Osteoblast (primary cell): ENCODE measurements around the gene MFSD11. TPM values are rescaled to one million over a fixed set of nuclear protein-coding genes. Genes with fewer than 3 reads are reported as not detected.

Experiments used
- DNase-seq: peaks from one replicate; pipeline ENCODE4 v3.0.0; 2011; ENCODE audit warnings: low spot score, mixed read lengths; ENCODE audit not compliant: insufficient read length; ENCODE audit errors: missing footprints
- H2AFZ ChIP-seq: 2 replicates; pipeline ENCODE4 v1.6.0; 2011; ENCODE audit warnings: mild to moderate bottlenecking, low read length
- H3K27ac ChIP-seq: 2 replicates; pipeline ENCODE4 v1.5.1; 2011; ENCODE audit warnings: mild to moderate bottlenecking, low read depth, low read length, moderate library complexity
- H3K27me3 ChIP-seq: 2 replicates; pipeline ENCODE4 v1.6.0; 2012; ENCODE audit warnings: mild to moderate bottlenecking, control low read depth, inconsistent platforms, low read length, moderate library complexity; ENCODE audit not compliant: insufficient read depth
- H3K36me3 ChIP-seq: 2 replicates; pipeline ENCODE4 v1.5.1; 2011; ENCODE audit warnings: mild to moderate bottlenecking, low read length, control low read depth, moderate library complexity; ENCODE audit not compliant: insufficient read depth
- H3K4me1 ChIP-seq: 2 replicates; pipeline ENCODE4 v1.5.1; 2011; ENCODE audit warnings: mild to moderate bottlenecking, low read length, control low read depth, moderate library complexity; ENCODE audit not compliant: insufficient read depth
- H3K4me2 ChIP-seq: 2 replicates; pipeline ENCODE4 v1.6.0; 2011; ENCODE audit warnings: mild to moderate bottlenecking, low read length; ENCODE audit not compliant: insufficient read depth
- H3K4me3 ChIP-seq: fragments of 200-600 bp; sonication (generic); 3 replicates; pipeline ENCODE4 v1.5.1; 2012; ENCODE audit warnings: mild to moderate bottlenecking, low read length, inconsistent platforms; ENCODE audit not compliant: insufficient read depth
- H3K79me2 ChIP-seq: 2 replicates; pipeline ENCODE4 v1.6.0; 2012; ENCODE audit warnings: mild to moderate bottlenecking, low read length, control low read depth, inconsistent platforms; ENCODE audit not compliant: insufficient read depth
- H3K9me3 ChIP-seq: 2 replicates; pipeline ENCODE4 v1.5.1; 2011; ENCODE audit warnings: low read depth, low read length, control low read depth
- H4K20me1 ChIP-seq: 2 replicates; pipeline ENCODE4 v1.6.0; 2012; ENCODE audit warnings: mild to moderate bottlenecking, low read length, control low read depth; ENCODE audit not compliant: insufficient read depth
- CTCF ChIP-seq: IDR thresholded peaks from 2 replicates; pipeline ENCODE4 v1.5.1; 2011; ENCODE audit warnings: mild to moderate bottlenecking, low read depth, low read length, moderate library complexity; ENCODE audit errors: extremely low read depth
- total RNA-seq: library from RNA; depleted of rRNA; stranded (reverse); fragments of >200 nt; gene quantifications from 2 replicates; pipeline ENCODE4 v1.2.3, GENCODE V29; 2012

MFSD11 gene
- total RNA-seq, 1 donor, result 42.0 TPM

GRCh38 chr17:76732734-76733617 lies 4.9 kb upstream of the MFSD11 start:
- H3K4me1 ChIP-seq, result peaks cover 38% of the 10 kb centered on the region
- H3K27me3 ChIP-seq, result no peaks in the 10 kb centered on the region
- DNase-seq, result peak; percentile 10
- TF ChIP-seq CTCF, result no peak
- peaks cover 57% of the 10 kb centered on the region for H3K36me3 ChIP-seq
- H3K79me2 ChIP-seq, result peaks cover 86% of the 10 kb centered on the region
- H3K9me3 ChIP-seq, result no peaks in the 10 kb centered on the region
- H3K27ac ChIP-seq, result peak overlapping the region; percentile 50
- H3K4me3 ChIP-seq, result no peak overlapping the region
- no peak overlapping the region for H2AFZ ChIP-seq
- peaks cover 41% of the 10 kb centered on the region for H4K20me1 ChIP-seq
- H3K4me2 ChIP-seq, result peak overlapping the region; percentile 94

GRCh38 chr17:76733618-76733957 lies 4.3 kb upstream of the MFSD11 start:
- no peak overlapping the region for H2AFZ ChIP-seq
- peak; percentile 4 for DNase-seq
- H3K27ac ChIP-seq, result peak overlapping the region; percentile 50
- peak overlapping the region; percentile 98 for H3K4me3 ChIP-seq
- peaks cover 40% of the 10 kb centered on the region for H4K20me1 ChIP-seq
- H3K9me3 ChIP-seq, result no peaks in the 10 kb centered on the region
- H3K4me1 ChIP-seq, result peaks cover 37% of the 10 kb centered on the region
- peaks cover 86% of the 10 kb centered on the region for H3K79me2 ChIP-seq
- H3K27me3 ChIP-seq, result no peaks in the 10 kb centered on the region
- H3K4me2 ChIP-seq, result peak overlapping the region; percentile 94
- H3K36me3 ChIP-seq, result peaks cover 57% of the 10 kb centered on the region
- TF ChIP-seq CTCF, result no peak

GRCh38 chr17:76734080-76734840 lies 3.7 kb upstream of the MFSD11 start:
- peak; percentile 92 for DNase-seq
- Histone ChIP-seq H3K4me1 (peaks cover 43% of the 10 kb centered on the region), H3K27ac (peak overlapping the region; percentile 86), H3K9me3 (no peaks in the 10 kb centered on the region), H3K4me2 (peak overlapping the region; percentile 94), H3K4me3 (peak overlapping the region; percentile 98), H3K27me3 (no peaks in the 10 kb centered on the region), H2AFZ (no peak overlapping the region), H3K79me2 (peaks cover 86% of the 10 kb centered on the region), H3K36me3 (peaks cover 57% of the 10 kb centered on the region), H4K20me1 (peaks cover 40% of the 10 kb centered on the region)
- TF ChIP-seq CTCF, result no peak

- TF ChIP-seq CTCF, result no peak
- no peaks in the 10 kb centered on the region for H3K9me3 ChIP-seq
- no peaks in the 10 kb centered on the region for H3K27me3 ChIP-seq
- peaks cover 35% of the 10 kb centered on the region for H4K20me1 ChIP-seq
- H3K4me2 ChIP-seq, result peak overlapping the region; percentile 94
- peak overlapping the region; percentile 98 for H3K4me3 ChIP-seq
- no peak overlapping the region for H2AFZ ChIP-seq
- DNase-seq, result peak; percentile 71
- H3K4me1 ChIP-seq, result peaks cover 40% of the 10 kb centered on the region
- peaks cover 83% of the 10 kb centered on the region for H3K79me2 ChIP-seq
- peaks cover 53% of the 10 kb centered on the region for H3K36me3 ChIP-seq
- peak overlapping the region; percentile 86 for H3K27ac ChIP-seq
Observed at GRCh38 chr17:76735006-76735405, 2.9 kb upstream of the MFSD11 start.
